Prostate gland (tissue), 2 donors: ENCODE measurements around the gene AHNAK2. TPM values are rescaled to one million over a fixed set of nuclear protein-coding genes. Genes with fewer than 3 reads are reported as not detected.
"Not testable (repeated sequence)": the region's sequence is repeated elsewhere in the genome, so short reads cannot be mapped to it uniquely, and the experiment has no call there.

Source experiments
- DNase-seq: peaks from one replicate; pipeline ENCODE4 v3.0.0-alpha.2; 2019; ENCODE audit warnings: low spot score
- H3K27ac ChIP-seq, 2 donors: fragments of 200-600 bp; sonication (generic); 2 replicates each; pipeline ENCODE4 v1.5.1; 2017 to 2019
- H3K27me3 ChIP-seq: fragments of 200-600 bp; sonication (generic); replicated peaks from 2 replicates; pipeline ENCODE4 v1.5.1; 2019; ENCODE audit not compliant: insufficient read depth
- H3K36me3 ChIP-seq, 2 donors: fragments of 200-600 bp; sonication (generic); 1 replicate in 1 of 2; 2 replicates in 1 of 2; pipeline versions ENCODE4 v1.5.1 to v1.8.1; 2017 to 2019
- H3K4me1 ChIP-seq: fragments of 200-600 bp; sonication (generic); replicated peaks from 2 replicates; pipeline ENCODE4 v1.5.1; 2019
- H3K4me3 ChIP-seq, 2 donors: fragments of 200-600 bp; sonication (generic); 2 replicates each; pipeline ENCODE4 v1.5.1; 2017 to 2019
- H3K9me3 ChIP-seq: fragments of 200-600 bp; sonication (generic); 2 replicates; pipeline ENCODE4 v1.5.1; 2017
- POLR2A ChIP-seq: fragments of 450-650 bp; IDR thresholded peaks from one replicate; pipeline ENCODE4 v1.6.1; 2016; ENCODE audit warnings: antibody characterized with exemption, mild to moderate bottlenecking
- POLR2AphosphoS5 ChIP-seq: sonication (generic); formaldehyde crosslinking; IDR thresholded peaks from one replicate; pipeline ENCODE4 v1.6.1; 2017; ENCODE audit warnings: antibody characterized with exemption
- WGBS: methylation state at CpG from one replicate; pipeline ENCODE4 v1.1.5; 2018; 5-methylcytosine and 5-hydroxymethylcytosine counted together
- intact Hi-C: fragments of 100-400 bp; cut with DNase I; formaldehyde crosslinking; loops from one replicate; pipeline ENCODE4 v1.14.2; 2022
- total RNA-seq, 2 donors: library from RNA; depleted of rRNA; stranded (reverse); fragments of >200 nt; gene quantifications; one replicate each; pipeline ENCODE4 v1.1.0, GENCODE V29; 2016
- TF ChIP-seq, protein P1 (sequence below), 4 experiments: fragments of 200-600 bp in 2 of 4; fragments of 450-650 bp in 2 of 4; sonication (generic) in 2 of 4; IDR thresholded peaks; 1 replicate in 3 of 4; 2 replicates in 1 of 4; pipeline ENCODE4 v1.5.1; 2016 to 2019; ENCODE audit warnings: antibody characterized with exemption in 4 of 4, mild to moderate bottlenecking in 2 of 4, moderate library complexity in 2 of 4

Gene AHNAK2
- total RNA-seq, 2 donors from 2014 or later = 18.3 to 27.2 TPM

GRCh38 chr14:104923640-104924420 is 54.3 kb downstream of the AHNAK2 start:
- DNase-seq = no peak
- H3K4me1 ChIP-seq = no peaks in the 10 kb centered on the region
- WGBS = 94% methylated on average over 2 of the region's 4 CpGs
- intact Hi-C loops = no loop called here
- no peaks in the 10 kb centered on the region for H3K36me3 ChIP-seq
- no peak overlapping the region for H3K4me3 ChIP-seq
- H3K27me3 ChIP-seq = no peaks in the 10 kb centered on the region
- H3K9me3 ChIP-seq = no peaks in the 10 kb centered on the region
- H3K27ac ChIP-seq = no peak overlapping the region
- TF ChIP-seq POLR2AphosphoS5 (no peak), POLR2A (no peak)
- TF ChIP-seq, protein P1, sequence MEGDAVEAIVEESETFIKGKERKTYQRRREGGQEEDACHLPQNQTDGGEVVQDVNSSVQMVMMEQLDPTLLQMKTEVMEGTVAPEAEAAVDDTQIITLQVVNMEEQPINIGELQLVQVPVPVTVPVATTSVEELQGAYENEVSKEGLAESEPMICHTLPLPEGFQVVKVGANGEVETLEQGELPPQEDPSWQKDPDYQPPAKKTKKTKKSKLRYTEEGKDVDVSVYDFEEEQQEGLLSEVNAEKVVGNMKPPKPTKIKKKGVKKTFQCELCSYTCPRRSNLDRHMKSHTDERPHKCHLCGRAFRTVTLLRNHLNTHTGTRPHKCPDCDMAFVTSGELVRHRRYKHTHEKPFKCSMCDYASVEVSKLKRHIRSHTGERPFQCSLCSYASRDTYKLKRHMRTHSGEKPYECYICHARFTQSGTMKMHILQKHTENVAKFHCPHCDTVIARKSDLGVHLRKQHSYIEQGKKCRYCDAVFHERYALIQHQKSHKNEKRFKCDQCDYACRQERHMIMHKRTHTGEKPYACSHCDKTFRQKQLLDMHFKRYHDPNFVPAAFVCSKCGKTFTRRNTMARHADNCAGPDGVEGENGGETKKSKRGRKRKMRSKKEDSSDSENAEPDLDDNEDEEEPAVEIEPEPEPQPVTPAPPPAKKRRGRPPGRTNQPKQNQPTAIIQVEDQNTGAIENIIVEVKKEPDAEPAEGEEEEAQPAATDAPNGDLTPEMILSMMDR (IDR thresholded peaks at IDR 0.05) = no peak

- intact Hi-C loops = no loop called here
- no peak for TF ChIP-seq POLR2AphosphoS5
- no peak for TF ChIP-seq POLR2A
- TF ChIP-seq, protein P1 (IDR thresholded peaks at IDR 0.05) = no peak
- WGBS = 55% methylated on average over 3 of the region's 3 CpGs
Measured at GRCh38 chr14:104919993-104920315, 58.2 kb downstream of the AHNAK2 start.

DNA sequence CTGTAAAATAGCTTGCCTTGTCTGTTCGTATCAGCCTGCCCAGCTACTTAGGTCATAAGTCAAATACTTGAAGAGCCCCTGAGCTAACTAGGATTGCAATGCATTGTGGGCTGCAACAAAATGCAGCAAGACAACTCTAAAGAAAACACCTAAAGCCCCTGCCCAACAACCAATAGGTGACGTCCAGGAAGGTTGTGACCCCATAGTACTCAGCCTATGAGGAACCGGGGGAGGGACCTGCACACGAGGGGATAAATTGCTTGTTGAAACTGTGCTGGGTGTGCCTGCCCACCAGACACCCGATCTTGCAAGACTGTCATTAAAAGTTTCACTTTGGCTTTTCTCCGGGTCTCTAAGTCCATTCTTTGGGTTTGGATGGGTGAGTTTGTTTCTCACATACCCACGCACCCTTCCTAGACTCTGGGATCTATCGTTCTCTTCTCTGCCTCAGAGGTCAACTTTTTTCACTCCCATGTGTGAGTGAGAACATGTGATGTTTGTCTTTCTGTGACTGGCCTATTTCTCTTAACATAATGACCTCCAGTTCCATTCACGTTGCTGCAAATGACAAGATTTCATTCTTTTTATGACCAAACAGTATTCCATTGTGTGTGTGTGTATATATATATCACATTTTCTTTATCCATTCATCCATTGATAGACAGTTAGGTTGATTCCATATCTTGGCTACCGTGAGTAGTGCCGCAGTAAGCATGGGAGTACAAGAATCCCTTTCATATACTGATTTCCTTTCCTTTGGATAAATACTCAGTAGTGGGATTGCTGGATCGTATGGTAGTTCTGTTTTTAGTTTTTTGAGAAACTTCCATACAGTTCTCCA is 58.8 kb downstream of the AHNAK2 start:
- intact Hi-C loops, DNase-seq, H3K4me3 ChIP-seq, H3K4me1 ChIP-seq, H3K36me3 ChIP-seq, H3K27ac ChIP-seq, H3K9me3 ChIP-seq, H3K27me3 ChIP-seq: not testable (repeated sequence)
- 70% methylated on average over 12 of the region's 12 CpGs for WGBS

More at GRCh38 chr14:104919993-104920315, 58.2 kb downstream of the AHNAK2 start:
- no peak overlapping the region for H3K27ac ChIP-seq
- no peaks in the 10 kb centered on the region for H3K27me3 ChIP-seq
- no peak overlapping the region for H3K4me3 ChIP-seq
- no peaks in the 10 kb centered on the region for H3K4me1 ChIP-seq
- DNase-seq = no peak
- H3K36me3 ChIP-seq = no peaks in the 10 kb centered on the region
- H3K9me3 ChIP-seq = no peaks in the 10 kb centered on the region

DNA sequence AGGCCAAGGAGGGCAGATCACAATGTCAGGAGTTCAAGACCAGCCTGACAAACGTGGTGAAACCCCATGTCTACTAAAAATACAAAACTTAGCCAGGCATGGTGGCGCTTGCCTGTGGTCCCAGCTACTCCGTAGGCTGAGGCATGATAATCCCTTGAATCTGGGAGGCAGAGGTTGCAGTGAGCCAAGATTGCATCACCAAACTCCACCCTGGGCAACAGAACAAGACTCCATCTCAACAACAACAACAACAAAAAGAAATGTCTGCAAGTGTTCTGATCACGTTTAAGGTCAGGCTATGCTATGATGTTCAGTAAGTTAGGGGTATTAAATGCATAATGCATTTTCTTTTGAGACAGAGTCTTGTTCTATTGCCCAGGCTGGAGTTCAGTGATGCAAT is 60.2 kb downstream of the AHNAK2 start:
- no peaks in the 10 kb centered on the region for H3K36me3 ChIP-seq
- 87% methylated on average over 4 of the region's 4 CpGs for WGBS
- H3K27me3 ChIP-seq = no peaks in the 10 kb centered on the region
- TF ChIP-seq POLR2A (no peak), POLR2AphosphoS5 (no peak)
- TF ChIP-seq, protein P1 (IDR thresholded peaks at IDR 0.05) = no peak
- H3K27ac ChIP-seq = no peak overlapping the region
- intact Hi-C loops = no loop called here
- H3K4me3 ChIP-seq = no peak overlapping the region
- no peak for DNase-seq
- no peaks in the 10 kb centered on the region for H3K9me3 ChIP-seq
- H3K4me1 ChIP-seq = no peaks in the 10 kb centered on the region

DNA sequence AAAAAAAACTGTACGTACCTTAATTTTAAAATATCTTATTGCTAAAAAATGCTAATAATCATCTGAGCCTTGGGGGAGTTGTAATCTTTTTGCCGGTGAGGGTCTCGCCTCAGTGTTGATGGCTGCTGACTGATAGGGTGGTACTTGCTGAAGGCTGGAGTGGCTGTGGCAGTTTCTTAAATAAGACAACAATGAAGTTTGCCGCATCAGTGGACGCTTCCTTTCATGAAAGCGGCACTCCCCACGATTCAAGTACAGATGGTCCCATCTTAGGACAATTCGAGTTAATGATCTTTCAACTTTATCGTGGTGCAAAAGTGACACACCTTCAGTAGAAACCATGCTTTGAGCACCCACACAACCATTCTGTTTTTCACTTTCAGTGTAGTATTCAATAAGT is 61.1 kb downstream of the AHNAK2 start:
- intact Hi-C loops = no loop called here
- H3K27ac ChIP-seq = no peak overlapping the region
- no peak for DNase-seq
- H3K4me1 ChIP-seq = no peaks in the 10 kb centered on the region
- no peaks in the 10 kb centered on the region for H3K36me3 ChIP-seq
- no peaks in the 10 kb centered on the region for H3K9me3 ChIP-seq
- TF ChIP-seq POLR2AphosphoS5 = no peak
- TF ChIP-seq POLR2A = no peak
- no peaks in the 10 kb centered on the region for H3K27me3 ChIP-seq
- 88% methylated on average over 9 of the region's 9 CpGs for WGBS
- no peak overlapping the region for H3K4me3 ChIP-seq
